IMR-90 (cell line): ENCODE results near the gene TTC9. TPM values are rescaled to one million over a fixed set of nuclear protein-coding genes. Genes with fewer than 3 reads are reported as not detected.
A peak's percentile ranks its signal among the peaks of the same experiment; 100 is the strongest.

Experiments
- ATAC-seq: fragments of 200-7000 bp; cut with Tn5 transposase; 2 replicates; pipeline ENCODE4 v1.9.1; 2020; ENCODE audit warnings: low read depth, mild to moderate bottlenecking, moderate library complexity
- BruUV-seq: library from RNA; stranded (reverse); fragments of 400-500 nt; replicated peaks from 2 replicates; lab custom pipeline; 2021; lab: Mats Ljungman, UMichigan
- CTCF ChIA-PET: fragments of 300-600 bp; formaldehyde crosslinking; extraction: SDS; loops from one replicate; lab custom pipeline; 2021; ENCODE audit warnings: antibody characterized with exemption; lab: Yijun Ruan, JAX
- POLR2A ChIA-PET: fragments of 300-600 bp; sonication (Branson Sonifier 250); formaldehyde crosslinking; loops from one replicate; lab custom pipeline; 2022; ENCODE audit warnings: antibody characterized with exemption; ENCODE audit not compliant: unreplicated experiment; lab: Charles Lee
- DNase-seq: peaks from one replicate; pipeline ENCODE4 v3.0.0; 2013
- H2AFZ ChIP-seq: replicated peaks from 2 replicates; pipeline ENCODE3; 2013; ENCODE audit warnings: low read length, mild to moderate bottlenecking; ENCODE audit not compliant: poor library complexity
- H2AK5ac ChIP-seq: 2 replicates; pipeline ENCODE4 v1.6.1; 2013; ENCODE audit warnings: low read depth, low read length, inconsistent platforms
- H2AK9ac ChIP-seq: replicated peaks from 2 replicates; pipeline ENCODE3; 2013; ENCODE audit warnings: mild to moderate bottlenecking, low read depth, low read length, moderate library complexity; ENCODE audit not compliant: poor library complexity
- H2BK120ac ChIP-seq: 2 replicates; pipeline ENCODE4 v1.6.1; 2013; ENCODE audit warnings: low read depth, low read length, inconsistent platforms
- H2BK15ac ChIP-seq: 3 replicates; pipeline ENCODE4 v1.6.1; 2013; ENCODE audit warnings: low read depth, low read length, inconsistent platforms
- H2BK20ac ChIP-seq: 2 replicates; pipeline ENCODE4 v1.6.1; 2013; ENCODE audit warnings: low read depth, mild to moderate bottlenecking, inconsistent platforms, low read length, moderate library complexity
- H2BK5ac ChIP-seq: 2 replicates; pipeline ENCODE4 v1.6.1; 2013; ENCODE audit warnings: mild to moderate bottlenecking, low read depth, low read length, inconsistent platforms; ENCODE audit not compliant: poor library complexity, severe bottlenecking
- H3K14ac ChIP-seq: replicated peaks from 2 replicates; pipeline ENCODE4 v1.6.1; 2013; ENCODE audit warnings: low read depth, low read length, inconsistent platforms
- H3K18ac ChIP-seq: 2 replicates; pipeline ENCODE4 v1.6.1; 2013; ENCODE audit warnings: low read depth, low read length, control low read depth
- H3K23ac ChIP-seq: 2 replicates; pipeline ENCODE4 v1.6.1; 2013; ENCODE audit warnings: low read depth, low read length, inconsistent platforms
- H3K27ac ChIP-seq: 2 replicates; pipeline ENCODE4 v1.5.1; 2013; ENCODE audit warnings: mild to moderate bottlenecking, control low read depth, low read length; ENCODE audit not compliant: insufficient read depth
- H3K27me3 ChIP-seq: 2 replicates; pipeline ENCODE4 v1.6.1; 2013; ENCODE audit warnings: low read length; ENCODE audit not compliant: control insufficient read depth, insufficient read depth
- H3K36me3 ChIP-seq: 2 replicates; pipeline ENCODE4 v1.6.1; 2013; ENCODE audit warnings: low read length, mixed read lengths; ENCODE audit not compliant: control insufficient read depth, insufficient read depth
- H3K4ac ChIP-seq: 2 replicates; pipeline ENCODE4 v1.6.1; 2013; ENCODE audit warnings: low read depth, low read length, inconsistent platforms
- H3K4me1 ChIP-seq: 2 replicates; pipeline ENCODE4 v1.6.1; 2013; ENCODE audit warnings: low read length, mixed read lengths; ENCODE audit not compliant: control insufficient read depth, insufficient read depth
- H3K4me2 ChIP-seq: 2 replicates; pipeline ENCODE4 v1.6.1; 2013; ENCODE audit warnings: low read depth, mild to moderate bottlenecking, control low read depth, low read length, moderate library complexity
- H3K4me3 ChIP-seq: 2 replicates; pipeline ENCODE4 v1.5.1; 2013; ENCODE audit warnings: low read depth, mild to moderate bottlenecking, control low read depth, low read length, moderate library complexity; ENCODE audit not compliant: insufficient read depth
- H3K56ac ChIP-seq: 2 replicates; pipeline ENCODE4 v1.6.1; 2013; ENCODE audit warnings: low read length, inconsistent platforms; ENCODE audit not compliant: insufficient read depth; ENCODE audit errors: extremely low read depth
- H3K79me1 ChIP-seq, 2 experiments: 2 replicates each; pipeline ENCODE4 v1.6.1; 2013; ENCODE audit warnings: low read length in 2 of 2, inconsistent platforms in 1 of 2, low read depth in 1 of 2
- H3K9ac ChIP-seq: 2 replicates; pipeline ENCODE4 v1.6.1; 2013; ENCODE audit warnings: low read depth, low read length, control low read depth
- H3K9me1 ChIP-seq: 2 replicates; pipeline ENCODE4 v1.6.1; 2013; ENCODE audit warnings: low read length, inconsistent platforms; ENCODE audit not compliant: insufficient read depth
- H3K9me3 ChIP-seq: 2 replicates; pipeline ENCODE4 v1.6.1; 2013; ENCODE audit warnings: low read length; ENCODE audit not compliant: control insufficient read depth, insufficient read depth
- H4K20me1 ChIP-seq: 2 replicates; pipeline ENCODE4 v1.6.1; 2013; ENCODE audit warnings: low read length, inconsistent platforms; ENCODE audit not compliant: insufficient read depth
- H4K5ac ChIP-seq: 2 replicates; pipeline ENCODE4 v1.6.1; 2013; ENCODE audit warnings: mild to moderate bottlenecking, low read depth, low read length, control low read depth
- H4K8ac ChIP-seq, 2 experiments: 2 replicates each; pipeline ENCODE4 v1.6.1; 2013; ENCODE audit warnings: low read depth in 2 of 2, low read length in 2 of 2, control low read depth in 1 of 2, inconsistent platforms in 1 of 2
- H4K91ac ChIP-seq: 2 replicates; pipeline ENCODE4 v1.6.1; 2013; ENCODE audit warnings: low read depth, low read length, inconsistent platforms; ENCODE audit not compliant: insufficient read depth
- CHD1 ChIP-seq: IDR thresholded peaks from 2 replicates; pipeline ENCODE4 v1.6.1; 2012; ENCODE audit warnings: low read depth, low read length, improper control_type of control experiment
- MAFK ChIP-seq: IDR thresholded peaks from 2 replicates; pipeline ENCODE4 v1.6.1; 2012; ENCODE audit warnings: low read depth, low read length, improper control_type of control experiment
- MAZ ChIP-seq: IDR thresholded peaks from 2 replicates; pipeline ENCODE4 v1.6.1; 2012; ENCODE audit warnings: low read depth, mild to moderate bottlenecking, low read length, improper control_type of control experiment, moderate library complexity, borderline replicate concordance
- NFE2L2 ChIP-seq: fragments of 150-350 bp; IDR thresholded peaks from 2 replicates; pipeline ENCODE4 v1.6.1; 2016; ENCODE audit warnings: low read depth, mild to moderate bottlenecking, low read length
- POLR2A ChIP-seq: IDR thresholded peaks from 2 replicates; pipeline ENCODE4 v1.6.1; 2012; ENCODE audit warnings: mild to moderate bottlenecking, low read depth, low read length
- RCOR1 ChIP-seq: IDR thresholded peaks from 2 replicates; pipeline ENCODE4 v1.6.1; 2012; ENCODE audit warnings: mild to moderate bottlenecking, low read length, improper control_type of control experiment; ENCODE audit not compliant: insufficient replicate concordance
- RFX5 ChIP-seq: IDR thresholded peaks from 2 replicates; pipeline ENCODE4 v1.8.0; 2012; ENCODE audit warnings: low read depth, mild to moderate bottlenecking, low read length, moderate library complexity
- SMC3 ChIP-seq: fragments of 150-350 bp; IDR thresholded peaks from 2 replicates; pipeline ENCODE4 v1.6.1; 2016; ENCODE audit warnings: low read depth, mild to moderate bottlenecking, antibody characterized with exemption, low read length, moderate library complexity
- WGBS, 2 experiments: methylation state at CpG; one replicate each; pipeline versions ENCODE4 v1.1.5 to v1.1.7; 2013; ENCODE audit warnings: missing lambda C conversion rate in 2 of 2; ENCODE audit not compliant: insufficient read length in 1 of 2; ENCODE audit errors: extremely low coverage in 2 of 2; 5-methylcytosine and 5-hydroxymethylcytosine counted together
- dilution Hi-C: fragments of 300-500 bp; cut with HindIII; formaldehyde crosslinking; loops from one replicate; pipeline ENCODE4 v1.14.3; 2018; ENCODE audit warnings: low sequenced_read_pairs; ENCODE audit not compliant: unreplicated experiment
- in situ Hi-C: fragments of 300-500 bp; cut with MboI; formaldehyde crosslinking; loops from 3 replicates; pipeline ENCODE4 v1.14.3; 2019; ENCODE audit warnings: low sequenced_read_pairs, inconsistent platforms, mixed read lengths
- intact Hi-C: fragments of 100-400 bp; cut with micrococcal nuclease; formaldehyde crosslinking; loops from 2 replicates; pipeline ENCODE4 v1.10.0; 2022
- polyA plus RNA-seq, 3 experiments: library from polyadenylated mRNA; depleted of rRNA; stranded (reverse); fragments of >200 nt; gene quantifications; 2 replicates each; pipeline ENCODE4 v1.2.3, GENCODE V29; 2012; ENCODE audit warnings: low replicate concordance in 1 of 3
- total RNA-seq: library from RNA; depleted of rRNA; stranded (reverse); fragments of >200 nt; gene quantifications from 2 replicates; pipeline ENCODE4 v1.2.3, GENCODE V29; 2012
- TF ChIP-seq, protein P1 (sequence below): fragments of 150-350 bp; IDR thresholded peaks from 2 replicates; pipeline ENCODE4 v1.6.1; 2016; ENCODE audit warnings: low read depth, mild to moderate bottlenecking, low read length, moderate library complexity, borderline replicate concordance
- TF ChIP-seq, protein P2 (sequence below): conservative IDR thresholded peaks from 2 replicates; pipeline ENCODE4 v1.5.1; 2012; ENCODE audit warnings: mild to moderate bottlenecking, low read depth, low read length, improper control_type of control experiment

The TTC9 gene
- total and polyA plus RNA-seq, 2 of the 4 experiments (the other 2 are of a cell fraction): 0.02 TPM; not detected in 1

DNA sequence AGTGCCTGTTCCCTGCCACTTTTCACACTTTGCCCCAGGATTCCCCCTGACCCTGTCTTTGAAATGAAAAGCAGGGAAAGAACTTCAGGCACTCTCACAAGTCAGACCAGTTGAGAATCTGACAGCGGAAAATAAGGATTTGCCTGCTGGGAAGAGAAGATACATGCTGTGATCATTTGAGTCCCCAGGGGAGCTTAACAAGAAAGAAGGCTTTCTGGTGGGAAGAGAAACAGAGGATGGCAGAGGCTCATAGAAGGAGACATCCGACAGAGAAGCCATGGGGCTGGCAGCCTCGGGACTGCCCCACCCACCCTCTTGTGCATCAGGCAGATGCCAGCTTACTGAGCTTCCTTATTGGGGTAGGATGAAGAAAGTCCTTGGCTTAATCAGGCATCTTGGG is 11.9 kb downstream of the TTC9 start:
- no peak overlapping the region for H3K4me3 ChIP-seq
- H4K5ac ChIP-seq: no peak overlapping the region
- H2BK15ac ChIP-seq: no peak overlapping the region
- ATAC-seq (no peak), DNase-seq (no peak)
- no peak overlapping the region for H3K23ac ChIP-seq
- H2AK9ac ChIP-seq: no peak overlapping the region
- peak overlapping the region; percentile 8 for H2AFZ ChIP-seq
- ChIA-PET CTCF (no interaction called here), POLR2A (no interaction called here)
- H2BK120ac ChIP-seq: no peak overlapping the region
- H3K9me1 ChIP-seq: no peaks in the 10 kb centered on the region
- no peak overlapping the region for H2AK5ac ChIP-seq
- dilution Hi-C loops: no loop called here
- no TSS peak for BruUV-seq
- H3K18ac ChIP-seq: no peak overlapping the region
- TF ChIP-seq MAZ: no peak
- no peak for TF ChIP-seq CHD1
- no peak for TF ChIP-seq NFE2L2
- TF ChIP-seq RFX5: no peak
- TF ChIP-seq, protein P1, sequence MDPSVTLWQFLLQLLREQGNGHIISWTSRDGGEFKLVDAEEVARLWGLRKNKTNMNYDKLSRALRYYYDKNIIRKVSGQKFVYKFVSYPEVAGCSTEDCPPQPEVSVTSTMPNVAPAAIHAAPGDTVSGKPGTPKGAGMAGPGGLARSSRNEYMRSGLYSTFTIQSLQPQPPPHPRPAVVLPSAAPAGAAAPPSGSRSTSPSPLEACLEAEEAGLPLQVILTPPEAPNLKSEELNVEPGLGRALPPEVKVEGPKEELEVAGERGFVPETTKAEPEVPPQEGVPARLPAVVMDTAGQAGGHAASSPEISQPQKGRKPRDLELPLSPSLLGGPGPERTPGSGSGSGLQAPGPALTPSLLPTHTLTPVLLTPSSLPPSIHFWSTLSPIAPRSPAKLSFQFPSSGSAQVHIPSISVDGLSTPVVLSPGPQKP: no peak
- TF ChIP-seq MAFK: no peak
- TF ChIP-seq SMC3: no peak
- TF ChIP-seq RCOR1: no peak
- TF ChIP-seq, protein P2, sequence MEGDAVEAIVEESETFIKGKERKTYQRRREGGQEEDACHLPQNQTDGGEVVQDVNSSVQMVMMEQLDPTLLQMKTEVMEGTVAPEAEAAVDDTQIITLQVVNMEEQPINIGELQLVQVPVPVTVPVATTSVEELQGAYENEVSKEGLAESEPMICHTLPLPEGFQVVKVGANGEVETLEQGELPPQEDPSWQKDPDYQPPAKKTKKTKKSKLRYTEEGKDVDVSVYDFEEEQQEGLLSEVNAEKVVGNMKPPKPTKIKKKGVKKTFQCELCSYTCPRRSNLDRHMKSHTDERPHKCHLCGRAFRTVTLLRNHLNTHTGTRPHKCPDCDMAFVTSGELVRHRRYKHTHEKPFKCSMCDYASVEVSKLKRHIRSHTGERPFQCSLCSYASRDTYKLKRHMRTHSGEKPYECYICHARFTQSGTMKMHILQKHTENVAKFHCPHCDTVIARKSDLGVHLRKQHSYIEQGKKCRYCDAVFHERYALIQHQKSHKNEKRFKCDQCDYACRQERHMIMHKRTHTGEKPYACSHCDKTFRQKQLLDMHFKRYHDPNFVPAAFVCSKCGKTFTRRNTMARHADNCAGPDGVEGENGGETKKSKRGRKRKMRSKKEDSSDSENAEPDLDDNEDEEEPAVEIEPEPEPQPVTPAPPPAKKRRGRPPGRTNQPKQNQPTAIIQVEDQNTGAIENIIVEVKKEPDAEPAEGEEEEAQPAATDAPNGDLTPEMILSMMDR: no peak
- no peak for TF ChIP-seq POLR2A
- no peak overlapping the region for H3K4me2 ChIP-seq
- no peak overlapping the region for H2BK5ac ChIP-seq
- WGBS, 2 experiments: no CpG with 5 or more reads among the region's 3 CpGs
- H3K14ac ChIP-seq: no peak overlapping the region
- no peak overlapping the region for H4K8ac ChIP-seq
- H3K27me3 ChIP-seq: peaks cover 11% of the 10 kb centered on the region
- no peaks in the 10 kb centered on the region for H3K9me3 ChIP-seq
- H3K56ac ChIP-seq: no peak overlapping the region
- no peaks in the 10 kb centered on the region for H3K36me3 ChIP-seq
- no peaks in the 10 kb centered on the region; the same call in 1 of the 2 replicates for H4K20me1 ChIP-seq
- in situ Hi-C loops: no loop called here
- no peak overlapping the region for H4K91ac ChIP-seq
- H3K27ac ChIP-seq: no peak overlapping the region
- H3K4ac ChIP-seq: no peak overlapping the region
- H3K4me1 ChIP-seq: no peaks in the 10 kb centered on the region
- H2BK20ac ChIP-seq: no peak overlapping the region
- no peak overlapping the region for H3K9ac ChIP-seq
- intact Hi-C loops: no loop called here
- H3K79me1 ChIP-seq: no peaks in the 10 kb centered on the region
